GM19328 (cell line): ENCODE data around the gene C1orf159.
A peak's percentile ranks its signal among the peaks of the same experiment; 100 is the strongest.
"Not testable (repeated sequence)": the region's sequence is repeated elsewhere in the genome, so short reads cannot be mapped to it uniquely, and the experiment has no call there.

Source experiments
- ATAC-seq: cut with Tn5 transposase; IDR thresholded peaks from one replicate; pipeline ENCODE4 v1.9.1; 2021; ENCODE audit warnings: mild to moderate bottlenecking, moderate library complexity; ENCODE audit not compliant: unreplicated experiment

The C1orf159 gene

DNA sequence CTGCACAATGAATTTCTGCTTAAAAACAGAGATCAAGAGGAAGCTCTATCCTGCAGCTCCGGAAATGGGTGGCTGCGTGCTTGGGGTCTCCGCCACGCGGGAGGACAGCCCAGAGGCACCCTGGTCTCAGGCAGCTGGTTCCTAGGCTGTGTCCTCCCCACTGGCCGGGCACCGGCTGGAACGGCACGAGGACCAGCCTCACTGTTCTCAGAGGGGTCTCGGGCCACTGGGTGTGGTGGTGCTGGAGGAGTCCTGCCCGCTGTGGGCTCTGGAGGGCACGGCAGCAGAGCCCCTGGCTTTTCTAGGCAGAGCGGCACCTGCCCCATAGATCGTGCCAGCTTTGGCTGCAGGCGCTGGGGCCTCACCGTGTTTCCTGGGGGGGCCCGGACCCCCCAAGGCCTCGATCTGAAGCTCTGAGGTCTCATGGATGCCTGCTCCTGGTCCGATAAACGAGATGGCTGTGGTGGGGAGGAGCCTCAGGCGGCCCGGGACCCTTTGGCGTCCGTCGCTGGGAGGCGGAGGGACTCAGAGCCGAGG lies 33.6 kb downstream of the C1orf159 start:
- no peak for ATAC-seq

DNA sequence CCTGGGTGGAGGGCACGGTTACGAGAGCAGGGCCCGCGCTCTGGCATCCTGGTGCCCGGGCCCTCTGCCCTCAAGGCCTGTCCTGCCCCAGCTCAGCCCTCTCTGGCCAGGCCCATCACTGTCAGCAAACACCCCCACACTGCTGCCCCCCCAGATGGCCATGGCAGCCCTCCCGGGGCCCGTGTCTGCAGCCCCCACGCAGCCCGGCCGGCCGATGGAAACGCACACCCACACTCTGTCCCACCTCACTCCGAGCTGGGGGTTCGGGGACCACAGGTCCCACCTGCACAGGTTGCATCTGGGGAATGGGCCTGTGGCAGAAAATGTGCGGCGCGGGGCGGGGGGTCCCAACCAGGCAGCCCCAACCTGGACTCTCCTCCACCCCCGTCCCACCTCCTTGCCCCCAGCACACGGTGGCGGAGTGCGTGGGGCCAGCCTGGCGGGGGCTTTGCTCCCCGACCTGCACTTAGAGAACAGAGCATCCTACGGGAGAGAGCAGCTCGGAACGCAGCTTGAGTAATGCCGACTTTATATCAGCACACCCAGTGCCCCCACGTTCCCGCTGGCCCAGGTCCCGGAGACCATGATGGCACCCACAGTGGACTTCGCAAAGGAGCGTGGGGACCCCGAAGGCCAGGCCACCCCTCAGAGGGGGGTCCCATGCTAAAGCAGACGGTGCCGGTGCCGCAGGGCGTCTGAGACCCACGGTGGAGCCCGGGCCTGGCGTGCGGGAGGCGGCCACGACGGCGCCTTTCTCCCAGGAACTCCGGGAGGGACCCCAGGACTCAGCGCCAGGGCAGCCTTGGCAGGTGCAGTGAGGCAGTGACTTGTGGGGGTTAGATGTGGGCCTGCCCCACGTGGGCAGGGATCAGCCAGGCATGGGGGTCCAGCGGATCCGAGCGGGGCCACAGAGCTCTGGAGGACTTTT lies 34.3 kb downstream of the C1orf159 start:
- no peak for ATAC-seq

- ATAC-seq, result no peak
Observed at GRCh38 chr1:1080951-1081310, 35.0 kb downstream of the C1orf159 start.

DNA sequence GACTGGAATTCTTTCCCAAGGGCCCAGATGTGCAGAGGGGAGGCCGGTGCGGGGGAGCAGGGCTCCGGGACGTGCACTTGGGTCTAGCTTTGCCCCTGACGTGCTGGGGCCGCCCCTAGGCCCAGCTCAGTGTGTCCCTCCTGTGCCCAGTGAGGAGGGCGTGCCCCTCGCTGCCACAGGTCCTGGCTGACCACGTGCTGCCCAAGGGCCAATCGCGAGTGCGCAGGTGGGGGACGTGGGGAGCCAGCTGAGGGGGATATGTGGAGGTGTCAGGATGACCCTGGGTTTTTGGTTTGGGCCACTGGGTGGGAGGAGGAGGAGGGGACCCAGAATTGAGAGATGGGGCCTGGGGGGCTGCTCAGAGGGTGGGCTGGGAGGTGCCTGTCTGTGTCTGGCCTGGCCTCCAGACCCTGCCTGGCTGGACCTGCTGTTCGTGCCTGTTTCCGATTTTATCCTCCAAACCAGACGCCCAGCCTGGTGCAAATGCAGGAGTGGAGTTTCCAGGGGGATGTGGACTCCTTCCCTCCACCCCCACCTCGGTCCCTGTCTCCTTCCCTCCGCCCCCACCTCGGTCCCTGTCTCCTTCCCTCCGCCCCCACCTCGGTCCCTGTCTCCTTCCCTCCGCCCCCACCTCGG lies 35.6 kb downstream of the C1orf159 start:
- ATAC-seq, result no peak

DNA sequence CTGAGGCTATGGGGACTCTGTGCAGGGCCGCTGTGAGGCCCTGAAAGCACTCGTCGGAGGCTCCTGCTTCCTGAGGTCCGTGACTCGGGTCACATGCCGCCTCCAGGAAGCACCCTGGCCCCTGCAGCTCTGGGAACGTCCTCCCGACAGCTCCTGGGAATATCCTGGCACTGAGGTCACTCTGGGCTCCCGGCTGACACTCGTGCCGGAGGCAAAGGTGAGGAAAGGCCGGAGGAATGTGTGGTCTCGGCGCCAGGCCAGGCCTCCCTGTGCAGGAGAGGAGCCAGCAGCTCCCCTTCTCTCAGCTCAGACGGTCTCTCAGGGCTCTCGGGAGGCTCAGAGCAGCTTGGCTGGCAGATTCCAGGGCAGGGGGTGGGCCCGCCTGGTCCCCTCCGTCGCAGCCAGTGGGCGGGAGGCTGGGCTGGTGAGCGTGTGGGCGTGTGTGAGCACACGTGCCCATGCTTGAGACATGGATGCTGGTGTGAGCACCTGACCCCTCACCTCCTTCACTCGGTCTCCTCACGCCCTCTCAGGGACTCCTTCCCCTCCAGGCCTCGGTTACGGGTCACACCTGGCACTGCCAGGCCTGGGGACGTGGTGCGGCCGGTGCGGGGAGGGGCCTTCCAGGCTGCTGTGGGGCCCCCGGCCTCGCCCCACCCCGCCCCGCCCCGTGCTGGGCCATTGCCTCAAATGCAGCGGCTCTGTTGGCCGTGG lies 36.3 kb downstream of the C1orf159 start:
- no peak for ATAC-seq

- ATAC-seq, result not testable (repeated sequence)
Observed at GRCh38 chr1:1077396-1077795, 38.5 kb downstream of the C1orf159 start.

DNA sequence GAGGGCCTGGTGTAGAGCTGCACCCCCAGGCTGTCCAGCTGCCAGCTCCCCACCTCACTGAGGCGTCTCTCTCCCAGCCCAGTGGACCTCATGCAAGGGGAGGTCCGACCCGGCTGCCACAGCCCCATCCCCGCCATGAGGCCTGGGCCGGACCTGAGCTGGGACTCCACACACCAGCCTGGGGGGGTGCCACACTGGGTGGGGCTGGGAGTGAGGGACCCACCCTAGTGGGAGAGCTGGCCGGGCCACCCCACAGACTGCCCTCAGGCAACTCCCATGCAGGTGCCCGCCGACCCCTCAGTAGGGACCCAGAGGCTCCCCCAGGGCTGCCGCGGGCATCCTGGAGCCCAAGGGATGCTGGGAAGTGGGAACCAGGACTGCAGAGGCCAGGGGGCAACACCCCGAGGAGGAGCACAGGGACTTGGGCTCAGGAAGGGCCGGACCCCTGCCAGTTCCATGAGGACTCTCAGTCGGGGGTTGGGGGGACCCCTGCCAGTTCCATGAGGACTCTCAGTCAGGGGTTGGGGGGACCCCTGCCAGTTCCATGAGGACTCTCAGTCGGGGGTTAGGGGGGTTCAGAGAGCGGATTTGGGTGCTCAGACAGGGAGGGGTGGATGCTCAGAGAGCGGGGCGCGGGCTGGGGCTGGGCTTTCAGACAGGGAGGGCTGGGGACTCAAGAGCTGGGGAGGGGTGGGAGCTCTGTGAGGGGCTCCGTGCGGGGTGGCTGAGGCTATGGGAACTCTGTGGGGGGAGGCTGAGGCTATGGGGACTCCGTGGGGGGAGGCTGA lies 40.5 kb downstream of the C1orf159 start:
- no peak for ATAC-seq

- ATAC-seq, result no peak
Observed at GRCh38 chr1:1074631-1075147, 41.2 kb downstream of the C1orf159 start.

- ATAC-seq, result no peak
Observed at GRCh38 chr1:1073743-1074587, 41.9 kb downstream of the C1orf159 start, which contains the start of gene RNF223. RNF223 (minus strand) TSS chr1:1074306; CDS start chr1:1072566, 1,740 bp downstream.

DNA sequence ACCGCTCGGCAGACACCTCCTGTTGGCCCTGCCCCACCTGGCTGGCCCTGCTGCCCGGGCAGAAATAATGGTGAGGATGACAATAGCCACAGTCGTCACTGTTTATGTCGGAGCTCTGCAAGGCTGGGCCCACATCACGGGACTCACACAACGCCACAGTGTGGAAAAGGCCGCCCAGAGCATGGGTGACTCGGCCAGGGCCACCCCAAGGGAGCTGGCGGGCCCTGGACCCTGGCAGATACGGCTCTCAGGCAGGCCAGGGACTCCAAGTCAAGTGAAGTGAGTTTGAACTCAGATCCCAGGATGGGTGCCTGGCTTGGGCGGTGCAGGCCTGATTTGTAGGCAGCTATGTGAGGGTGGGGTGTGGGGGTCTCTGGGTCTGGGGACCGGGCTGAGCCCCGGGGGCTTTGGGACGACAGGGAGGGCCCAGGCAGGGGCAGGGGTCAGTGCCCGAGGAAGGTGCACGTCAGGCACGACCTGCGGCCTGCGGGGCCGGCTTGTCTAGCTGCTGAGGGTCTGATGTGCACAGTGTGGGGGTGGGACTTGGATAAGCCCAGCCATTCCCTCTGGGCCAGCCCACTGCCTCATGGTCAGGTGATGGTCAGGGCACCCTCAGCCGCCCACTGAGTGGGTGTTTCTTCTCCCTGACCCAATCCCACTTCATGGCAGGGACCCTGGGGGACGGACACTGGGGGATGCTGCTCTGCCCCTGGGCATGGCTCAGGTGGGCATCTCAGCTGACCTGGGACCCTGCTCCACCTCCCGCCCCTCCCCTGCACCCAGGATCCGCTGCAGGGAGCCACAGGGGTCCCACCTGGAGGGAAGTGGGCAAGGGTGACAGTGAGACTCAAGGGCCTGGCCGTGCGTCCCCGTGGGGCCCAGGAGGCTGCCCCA lies 42.8 kb downstream of the C1orf159 start:
- ATAC-seq, result no peak

- ATAC-seq, result no peak
Observed at GRCh38 chr1:1072299-1072848, 43.5 kb downstream of the C1orf159 start.

GRCh38 chr1:1071486-1072298 lies 44.2 kb downstream of the C1orf159 start:
- no peak for ATAC-seq

- ATAC-seq, result no peak
Observed at GRCh38 chr1:1069711-1070676, 45.9 kb downstream of the C1orf159 start.

- ATAC-seq, result peak; percentile 48
Observed at GRCh38 chr1:1069056-1069710, 46.7 kb downstream of the C1orf159 start.

GRCh38 chr1:1068517-1069055 lies 47.3 kb downstream of the C1orf159 start:
- ATAC-seq, result no peak
